Upper lobe of right lung (tissue), 1 donor: Measurements from ENCODE around the gene CAPN7. TPM values are rescaled to one million over a fixed set of nuclear protein-coding genes. Genes with fewer than 3 reads are reported as not detected.
A peak's percentile ranks its signal among the peaks of the same experiment; 100 is the strongest.

Experiments used
- ATAC-seq: fragments of 200-7000 bp; cut with Tn5 transposase; one replicate; pipeline ENCODE4 v1.9.1; 2020; ENCODE audit warnings: mild to moderate bottlenecking, moderate library complexity
- DNase-seq: peaks from one replicate; pipeline ENCODE4 v3.0.0-alpha.2; 2020
- H3K27ac ChIP-seq: fragments of 200-600 bp; one replicate; pipeline ENCODE4 v1.8.0; 2022
- H3K27me3 ChIP-seq: fragments of 200-600 bp; one replicate; pipeline ENCODE4 v1.8.0; 2022; ENCODE audit warnings: mild to moderate bottlenecking
- H3K36me3 ChIP-seq: fragments of 200-600 bp; one replicate; pipeline ENCODE4 v1.8.0; 2022
- H3K4me1 ChIP-seq: fragments of 200-600 bp; one replicate; pipeline ENCODE4 v1.8.0; 2022
- H3K4me3 ChIP-seq: fragments of 200-600 bp; one replicate; pipeline ENCODE4 v1.8.0; 2022; ENCODE audit warnings: mild to moderate bottlenecking
- H3K9me3 ChIP-seq: fragments of 200-600 bp; one replicate; pipeline ENCODE4 v1.8.0; 2022
- intact Hi-C: fragments of 100-400 bp; cut with DNase I; formaldehyde crosslinking; loops from one replicate; pipeline ENCODE4 v1.11.0; 2022
- total RNA-seq: library from RNA; stranded (reverse); fragmentation: NEBNext Ultra II Directional; extraction: Animal tissue kit (Norgen Biotek cat#: 25700); gene quantifications from one replicate; pipeline ENCODE4 v1.2.1, GENCODE V29; 2021
- TF ChIP-seq, protein P1 (sequence below): fragments of 200-600 bp; IDR thresholded peaks from one replicate; pipeline ENCODE4 v1.8.0; 2022; ENCODE audit warnings: antibody characterized with exemption
- donor health status: DM: no; HTN: yes; CAD: no; lungs with severe emphysema.

CAPN7 gene
- total RNA-seq, 1 donor from 2014 or later, result 45.1 TPM

DNA sequence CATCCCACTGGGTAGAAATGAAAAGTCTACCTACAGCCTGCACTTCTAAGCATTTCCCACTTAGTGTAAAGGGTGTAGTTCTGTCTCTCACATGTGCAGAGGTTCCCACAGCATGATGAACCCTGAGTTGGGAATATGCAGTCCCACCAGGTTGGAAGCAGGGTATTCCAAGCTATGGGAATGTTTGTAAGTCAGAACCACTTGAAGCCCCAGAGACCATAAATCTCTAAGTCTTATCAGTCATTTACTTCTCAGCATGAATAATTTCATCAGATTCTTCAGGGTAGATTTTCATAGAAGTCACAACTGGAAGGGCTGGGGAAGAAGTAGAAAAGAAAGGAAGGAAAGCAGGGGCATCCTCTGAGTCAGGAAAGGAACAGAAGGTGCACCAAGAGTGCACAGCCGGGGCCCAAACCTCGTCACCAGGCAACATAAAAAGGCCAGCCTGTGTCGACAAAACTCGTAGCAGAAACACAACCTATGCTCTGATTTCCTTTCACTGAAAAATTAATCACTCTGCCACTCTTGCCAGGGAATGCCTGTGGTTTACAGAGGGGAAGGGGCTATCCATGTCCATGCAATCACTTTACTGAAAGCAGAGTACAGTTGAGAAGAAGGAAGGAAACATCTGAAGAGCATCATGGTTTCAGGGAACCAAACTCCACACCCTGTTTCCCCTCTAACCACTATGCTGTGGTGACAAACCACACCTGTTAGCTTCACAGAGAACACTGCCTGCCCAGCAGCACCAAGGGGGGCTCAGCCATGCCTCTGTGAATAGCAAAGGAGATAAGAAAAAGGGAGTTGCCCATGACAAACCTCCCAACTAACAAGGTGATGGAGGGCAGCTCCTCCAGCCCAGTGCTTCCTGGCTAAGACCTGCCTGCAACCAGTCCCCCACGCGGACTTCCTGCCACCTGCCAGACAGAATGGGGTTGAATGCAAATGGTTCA lies 85.8 kb downstream of the CAPN7 start:
- DNase-seq, result no peak
- ATAC-seq, result peak; percentile 5
- H3K4me1 ChIP-seq, result peaks cover 80% of the 10 kb centered on the region
- no peaks in the 10 kb centered on the region for H3K36me3 ChIP-seq
- TF ChIP-seq, protein P1, sequence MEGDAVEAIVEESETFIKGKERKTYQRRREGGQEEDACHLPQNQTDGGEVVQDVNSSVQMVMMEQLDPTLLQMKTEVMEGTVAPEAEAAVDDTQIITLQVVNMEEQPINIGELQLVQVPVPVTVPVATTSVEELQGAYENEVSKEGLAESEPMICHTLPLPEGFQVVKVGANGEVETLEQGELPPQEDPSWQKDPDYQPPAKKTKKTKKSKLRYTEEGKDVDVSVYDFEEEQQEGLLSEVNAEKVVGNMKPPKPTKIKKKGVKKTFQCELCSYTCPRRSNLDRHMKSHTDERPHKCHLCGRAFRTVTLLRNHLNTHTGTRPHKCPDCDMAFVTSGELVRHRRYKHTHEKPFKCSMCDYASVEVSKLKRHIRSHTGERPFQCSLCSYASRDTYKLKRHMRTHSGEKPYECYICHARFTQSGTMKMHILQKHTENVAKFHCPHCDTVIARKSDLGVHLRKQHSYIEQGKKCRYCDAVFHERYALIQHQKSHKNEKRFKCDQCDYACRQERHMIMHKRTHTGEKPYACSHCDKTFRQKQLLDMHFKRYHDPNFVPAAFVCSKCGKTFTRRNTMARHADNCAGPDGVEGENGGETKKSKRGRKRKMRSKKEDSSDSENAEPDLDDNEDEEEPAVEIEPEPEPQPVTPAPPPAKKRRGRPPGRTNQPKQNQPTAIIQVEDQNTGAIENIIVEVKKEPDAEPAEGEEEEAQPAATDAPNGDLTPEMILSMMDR, result no peak
- H3K4me3 ChIP-seq, result no peak overlapping the region
- H3K9me3 ChIP-seq, result no peaks in the 10 kb centered on the region
- H3K27ac ChIP-seq, result peak overlapping the region; percentile 59
- no peaks in the 10 kb centered on the region for H3K27me3 ChIP-seq
- intact Hi-C loops, result no loop called here

DNA sequence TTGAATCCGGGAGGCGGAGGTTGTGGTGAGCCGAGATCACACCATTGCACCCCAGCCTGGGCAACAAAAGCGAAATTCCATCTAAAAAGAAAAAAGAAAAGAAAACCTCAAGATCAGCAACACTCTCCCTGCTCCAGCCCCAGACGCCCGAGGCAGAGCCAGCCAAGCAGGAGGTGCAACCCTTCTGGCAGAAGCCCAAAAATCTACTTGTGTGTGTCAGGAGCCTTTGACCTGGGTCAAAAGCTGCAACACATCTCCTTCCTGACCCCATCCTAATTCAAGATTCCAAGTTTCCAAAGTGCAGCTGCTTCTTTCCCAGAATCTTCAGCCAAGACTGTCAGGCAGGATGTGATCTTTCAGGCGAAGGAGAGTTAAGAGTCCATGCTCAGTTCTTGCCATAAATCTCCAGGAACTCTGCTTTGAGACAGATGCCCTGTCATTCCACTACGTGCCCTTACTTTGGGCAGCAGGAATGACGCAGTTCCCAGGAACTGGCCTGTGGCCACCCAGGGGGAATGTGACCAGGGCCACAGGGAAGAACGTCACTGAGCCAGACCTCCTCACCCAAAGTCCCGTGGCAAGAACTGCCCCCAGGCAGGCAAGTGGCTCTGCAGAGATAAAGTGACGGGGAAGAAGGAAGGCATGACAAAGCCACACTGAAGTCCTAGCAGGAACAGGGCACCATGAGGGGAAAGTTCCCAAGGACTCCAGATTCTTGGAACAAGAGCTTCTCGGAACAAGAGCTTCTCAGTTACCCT lies 86.9 kb downstream of the CAPN7 start:
- peak overlapping the region; percentile 59 for H3K27ac ChIP-seq
- DNase-seq, result peak; percentile 71
- TF ChIP-seq, protein P1, result no peak
- peaks cover 79% of the 10 kb centered on the region for H3K4me1 ChIP-seq
- no peaks in the 10 kb centered on the region for H3K27me3 ChIP-seq
- no peaks in the 10 kb centered on the region for H3K9me3 ChIP-seq
- ATAC-seq, result peak; percentile 12
- no peak overlapping the region for H3K4me3 ChIP-seq
- no peaks in the 10 kb centered on the region for H3K36me3 ChIP-seq
- intact Hi-C loops, result no loop called here

DNA sequence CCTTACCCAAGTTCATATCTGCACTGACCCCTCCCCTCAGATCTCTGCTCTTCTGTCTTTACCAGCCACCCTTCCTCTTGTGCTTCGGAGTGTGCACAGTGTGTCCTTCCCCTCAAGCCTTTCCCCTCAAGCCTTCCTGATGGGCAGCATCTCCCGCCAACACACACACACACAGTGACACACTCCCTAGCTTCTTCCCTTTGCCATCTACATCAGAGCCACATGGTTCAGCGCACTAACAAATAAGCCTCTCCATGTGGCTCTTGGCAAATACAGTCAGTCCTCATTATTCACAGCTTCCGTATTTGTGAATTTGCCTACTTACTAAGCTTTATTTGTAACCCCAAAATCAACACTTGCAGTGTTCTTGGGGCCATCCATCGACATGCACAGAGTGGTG lies 88.9 kb downstream of the CAPN7 start:
- H3K36me3 ChIP-seq, result no peaks in the 10 kb centered on the region
- H3K27ac ChIP-seq, result peak overlapping the region; percentile 66
- no peaks in the 10 kb centered on the region for H3K9me3 ChIP-seq
- peaks cover 71% of the 10 kb centered on the region for H3K4me1 ChIP-seq
- DNase-seq (no peak), ATAC-seq (peak; percentile 79)
- TF ChIP-seq, protein P1, result no peak
- H3K4me3 ChIP-seq, result no peak overlapping the region
- intact Hi-C loops, result no loop called here
- H3K27me3 ChIP-seq, result no peaks in the 10 kb centered on the region

DNA sequence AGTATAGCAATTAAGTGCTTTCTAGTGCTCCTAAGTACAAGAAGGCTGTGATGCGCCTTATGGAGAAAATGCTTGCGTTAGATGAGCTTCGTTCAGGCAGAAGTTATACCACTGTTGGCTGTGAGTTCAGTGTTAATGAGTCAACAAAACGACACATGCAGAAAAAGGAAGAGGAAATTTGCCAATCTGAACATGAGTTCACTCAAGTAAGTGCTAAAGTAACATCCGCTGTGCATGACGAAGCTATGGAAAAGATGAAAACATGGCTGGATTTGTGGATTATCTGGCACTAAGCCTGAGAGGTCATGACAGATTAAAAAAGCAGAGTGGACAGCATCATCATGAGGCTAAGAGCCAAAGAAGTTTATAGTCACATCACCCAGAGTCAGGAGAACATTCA lies 89.5 kb downstream of the CAPN7 start:
- Histone ChIP-seq H3K27ac (peak overlapping the region; percentile 66), H3K27me3 (no peaks in the 10 kb centered on the region), H3K36me3 (no peaks in the 10 kb centered on the region), H3K9me3 (no peaks in the 10 kb centered on the region), H3K4me1 (peaks cover 70% of the 10 kb centered on the region), H3K4me3 (no peak overlapping the region)
- ATAC-seq (peak; percentile 58), DNase-seq (no peak)
- intact Hi-C loops, result no loop called here
- TF ChIP-seq, protein P1, result no peak

DNA sequence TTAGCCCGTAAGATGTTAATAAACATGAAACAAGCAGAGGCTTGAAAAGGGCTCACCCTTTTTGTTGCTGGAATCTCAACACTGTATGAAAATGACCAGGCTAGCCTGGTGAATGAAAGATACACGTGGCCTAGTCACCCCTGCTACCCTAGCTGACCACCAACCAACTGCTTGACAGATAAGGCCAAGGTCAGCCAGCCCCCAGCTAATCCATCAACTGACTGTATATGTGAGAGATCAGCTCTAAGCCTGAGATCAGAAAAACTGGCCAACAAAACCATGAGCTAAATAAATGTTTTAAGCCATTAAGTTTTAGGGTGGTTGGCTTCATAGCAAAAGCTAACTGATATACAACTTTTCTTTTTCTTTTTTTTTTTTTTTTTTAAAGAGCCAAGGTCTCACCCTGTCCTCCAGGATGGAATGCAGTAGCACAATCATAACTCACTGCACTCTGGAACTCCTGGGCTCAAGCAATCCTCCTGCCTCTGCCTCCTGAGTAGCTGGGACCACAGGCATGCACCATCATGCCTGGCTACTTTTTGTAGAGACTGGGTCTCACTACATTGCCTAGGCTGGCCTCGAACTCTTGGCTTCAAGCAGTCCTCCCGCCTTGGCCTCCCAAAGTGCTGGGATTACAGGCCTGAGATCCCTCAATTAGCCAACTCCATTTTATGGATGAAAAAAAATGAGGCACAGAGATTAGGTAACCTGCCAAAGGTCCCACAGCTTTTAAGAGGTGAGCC lies 91.7 kb downstream of the CAPN7 start:
- Histone ChIP-seq H3K9me3 (no peaks in the 10 kb centered on the region), H3K27me3 (no peaks in the 10 kb centered on the region), H3K4me3 (no peak overlapping the region), H3K4me1 (peaks cover 51% of the 10 kb centered on the region), H3K36me3 (peaks cover under 1% of the 10 kb centered on the region), H3K27ac (no peak overlapping the region)
- intact Hi-C loops, result no loop called here
- TF ChIP-seq, protein P1, result no peak
- no peak for ATAC-seq
- no peak for DNase-seq
